22Rv1 (cell line): ENCODE results near the gene DELE1.

Experiments
- CTCF ChIP-seq: fragments of 450-650 bp; IDR thresholded peaks from 2 replicates; pipeline ENCODE4 v1.5.1; 2017; ENCODE audit warnings: mild to moderate bottlenecking
- ZFX ChIP-seq: fragments of 450-650 bp; IDR thresholded peaks from 2 replicates; pipeline ENCODE4 v1.6.1; 2017; ENCODE audit warnings: antibody characterized with exemption, borderline replicate concordance

GRCh38 chr5:141878186-141878710, 45.4 kb upstream of the DELE1 start, which contains the start of gene PCDH1:
- TF ChIP-seq CTCF: no peak
- TF ChIP-seq ZFX: no peak
